OCI-LY3 (cell line): ENCODE data around the gene IKZF2.

Experiments used
- H2AFZ ChIP-seq: fragments of 200-600, 300-600 bp; shearing (Covaris generic); 2 replicates; pipeline ENCODE4 v1.6.0; 2014; ENCODE audit warnings: antibody characterized with exemption, low read depth, low read length
- H3K27ac ChIP-seq: fragments of 200-600, 300-600 bp; sonication (generic); 2 replicates; pipeline ENCODE4 v1.5.1; 2014; ENCODE audit warnings: mild to moderate bottlenecking, low read length, moderate library complexity, mixed read lengths
- H3K27me3 ChIP-seq: fragments of 200-600, 300-600 bp; sonication (generic); 2 replicates; pipeline ENCODE4 v1.6.1; 2014; ENCODE audit warnings: low read depth, low read length, mixed read lengths
- H3K36me3 ChIP-seq: fragments of 200-600, 300-600 bp; sonication (generic); replicated peaks from 2 replicates; pipeline ENCODE3; 2014; ENCODE audit warnings: low read depth, low read length, mixed read lengths
- H3K4me1 ChIP-seq: fragments of 300-600, 200-600 bp; sonication (generic); 2 replicates; pipeline ENCODE4 v1.6.1; 2014; ENCODE audit warnings: low read length, mixed read lengths
- H3K4me2 ChIP-seq: fragments of 200-600, 300-600 bp; sonication (generic); 2 replicates; pipeline ENCODE4 v1.6.1; 2014; ENCODE audit warnings: low read length, mixed read lengths
- H3K4me3 ChIP-seq: fragments of 300-600, 200-600 bp; sonication (generic); 2 replicates; pipeline ENCODE4 v1.5.1; 2014; ENCODE audit warnings: antibody characterized with exemption, mild to moderate bottlenecking, low read length, moderate library complexity
- H3K79me2 ChIP-seq: fragments of 300-600, 200-600 bp; shearing (Covaris generic); 2 replicates; pipeline ENCODE4 v1.6.1; 2014; ENCODE audit warnings: mild to moderate bottlenecking, low read length, mixed read lengths
- H3K9ac ChIP-seq: fragments of 300-600, 200-600 bp; shearing (Covaris generic); 2 replicates; pipeline ENCODE4 v1.6.0; 2014; ENCODE audit warnings: mild to moderate bottlenecking, low read length, moderate library complexity
- H3K9me3 ChIP-seq: fragments of 200-600, 300-600 bp; shearing (Covaris generic); 2 replicates; pipeline ENCODE4 v1.6.1; 2014; ENCODE audit warnings: low read length, mixed read lengths; ENCODE audit not compliant: insufficient read depth
- H4K20me1 ChIP-seq: fragments of 200-600, 300-600 bp; sonication (generic); 2 replicates; pipeline ENCODE4 v1.6.1; 2016; ENCODE audit warnings: low read length, mixed read lengths; ENCODE audit not compliant: insufficient read depth
- CTCF ChIP-seq: fragments of 200-600, 300-600 bp; sonication (generic); IDR thresholded peaks from 2 replicates; pipeline ENCODE4 v1.5.1; 2014; ENCODE audit warnings: antibody characterized with exemption, low read length, low read depth
- EZH2phosphoT487 ChIP-seq: fragments of 200-600 bp; shearing (Covaris generic); IDR thresholded peaks from 2 replicates; pipeline ENCODE4 v1.6.1; 2018; ENCODE audit warnings: antibody characterized with exemption, mixed run types, low read depth

The IKZF2 gene

GRCh38 chr2:212987492-212987891 is 163.9 kb downstream of the IKZF2 start:
- Histone ChIP-seq H4K20me1 (no peaks in the 10 kb centered on the region), H3K27me3 (no peaks in the 10 kb centered on the region), H3K4me2 (no peak overlapping the region), H3K4me1 (peaks cover 13% of the 10 kb centered on the region), H2AFZ (no peak overlapping the region), H3K27ac (no peak overlapping the region), H3K36me3 (no peaks in the 10 kb centered on the region), H3K9me3 (no peaks in the 10 kb centered on the region), H3K79me2 (no peaks in the 10 kb centered on the region), H3K4me3 (no peak overlapping the region), H3K9ac (no peak overlapping the region)
- TF ChIP-seq EZH2phosphoT487 (no peak), CTCF (no peak)

- Histone ChIP-seq H3K27ac (no peak overlapping the region), H3K27me3 (no peaks in the 10 kb centered on the region)
These were observed 167.3 kb downstream of the IKZF2 start for GRCh38 chr2:212984129-212984528.

GRCh38 chr2:212979799-212980198 is 171.6 kb downstream of the IKZF2 start:
- H3K9me3 ChIP-seq, result no peaks in the 10 kb centered on the region
- H3K27ac ChIP-seq, result no peak overlapping the region
- no peaks in the 10 kb centered on the region for H3K79me2 ChIP-seq
- no peaks in the 10 kb centered on the region for H4K20me1 ChIP-seq
- H3K27me3 ChIP-seq, result no peaks in the 10 kb centered on the region
- no peak overlapping the region for H3K4me3 ChIP-seq
- TF ChIP-seq CTCF, result no peak
- no peak for TF ChIP-seq EZH2phosphoT487
- no peaks in the 10 kb centered on the region for H3K36me3 ChIP-seq
- no peak overlapping the region for H2AFZ ChIP-seq
- no peak overlapping the region for H3K9ac ChIP-seq
- H3K4me2 ChIP-seq, result no peak overlapping the region
- no peaks in the 10 kb centered on the region for H3K4me1 ChIP-seq

More at GRCh38 chr2:212984129-212984528, 167.3 kb downstream of the IKZF2 start:
- H3K9ac ChIP-seq, result no peak overlapping the region
- H3K4me2 ChIP-seq, result no peak overlapping the region
- no peaks in the 10 kb centered on the region for H3K4me1 ChIP-seq
- H4K20me1 ChIP-seq, result no peaks in the 10 kb centered on the region
- H3K4me3 ChIP-seq, result no peak overlapping the region
- no peak for TF ChIP-seq EZH2phosphoT487
- H3K9me3 ChIP-seq, result no peaks in the 10 kb centered on the region
- no peak overlapping the region for H2AFZ ChIP-seq
- no peaks in the 10 kb centered on the region for H3K36me3 ChIP-seq
- H3K79me2 ChIP-seq, result no peaks in the 10 kb centered on the region

- Histone ChIP-seq H3K4me2 (no peak overlapping the region), H2AFZ (no peak overlapping the region), H3K79me2 (no peaks in the 10 kb centered on the region), H3K9ac (no peak overlapping the region), H3K4me3 (no peak overlapping the region), H3K27ac (no peak overlapping the region), H3K27me3 (no peaks in the 10 kb centered on the region), H3K36me3 (no peaks in the 10 kb centered on the region), H3K9me3 (no peaks in the 10 kb centered on the region), H4K20me1 (no peaks in the 10 kb centered on the region), H3K4me1 (no peaks in the 10 kb centered on the region)
- TF ChIP-seq EZH2phosphoT487 (no peak), CTCF (no peak)
These were observed 172.3 kb downstream of the IKZF2 start for GRCh38 chr2:212979046-212979612.
